CD4-positive, alpha-beta T cell treated with Interleukin-6 at 100 ng/mL for 8 hours (primary cell): ENCODE measurements around the gene TMEM234.
A peak's percentile ranks its signal among the peaks of the same experiment; 100 is the strongest.
"Not testable (repeated sequence)": the region's sequence is repeated elsewhere in the genome, so short reads cannot be mapped to it uniquely, and the experiment has no call there.

ENCODE experiments used
- DNase-seq: peaks from one replicate; pipeline ENCODE4 v3.0.0-alpha.2; 2020; ENCODE audit warnings: mixed read lengths, low spot score

TMEM234 gene

GRCh38 chr1:32221980-32222755 is at the start of gene TMEM234, which contains the start of gene EIF3I:
Gene TMEM234 (minus strand): TSS chr1:32222353. CDS start chr1:32222322, 31 bp downstream.
Gene EIF3I (plus strand): TSS chr1:32222407. CDS start chr1:32222442, 35 bp downstream.
- DNase-seq: peak; percentile 91

- no peak for DNase-seq
Measured at GRCh38 chr1:32269744-32270143, 47.6 kb upstream of the TMEM234 start.

- peak; percentile 45 for DNase-seq
Measured at GRCh38 chr1:32266921-32267591, 44.9 kb upstream of the TMEM234 start.

GRCh38 chr1:32265846-32266245 is 43.7 kb upstream of the TMEM234 start:
- DNase-seq: no peak

GRCh38 chr1:32263744-32264143 is 41.6 kb upstream of the TMEM234 start:
- peak; percentile 28 for DNase-seq

GRCh38 chr1:32263236-32263593 is 41.1 kb upstream of the TMEM234 start:
- DNase-seq: not testable (repeated sequence)

- no peak for DNase-seq
Measured at GRCh38 chr1:32257227-32257508, 35.0 kb upstream of the TMEM234 start.

- peak; percentile 29 for DNase-seq
Measured at GRCh38 chr1:32256473-32257226, 34.5 kb upstream of the TMEM234 start.

- DNase-seq: peak; percentile 38
Measured at GRCh38 chr1:32255072-32256071, 33.2 kb upstream of the TMEM234 start.

- DNase-seq: peak; percentile 73
Measured at GRCh38 chr1:32250893-32251716, 29.0 kb upstream of the TMEM234 start, which contains the start of gene LCK. Gene LCK (plus strand): TSS chr1:32251265. CDS start chr1:32274330, 23,065 bp downstream.

- DNase-seq: peak; percentile 92
Measured at GRCh38 chr1:32249831-32250525, 27.8 kb upstream of the TMEM234 start.

- peak; percentile 70 for DNase-seq
Measured at GRCh38 chr1:32247983-32248889, 26.1 kb upstream of the TMEM234 start.

GRCh38 chr1:32247452-32247851 is 25.3 kb upstream of the TMEM234 start:
- DNase-seq: no peak

- DNase-seq: no peak
Measured at GRCh38 chr1:32246888-32247273, 24.7 kb upstream of the TMEM234 start, which contains the start of gene FAM167B. Gene FAM167B (plus strand): TSS chr1:32247222. CDS start chr1:32247422, 200 bp downstream.

GRCh38 chr1:32242341-32242851 is 20.2 kb upstream of the TMEM234 start:
- no peak for DNase-seq

GRCh38 chr1:32241001-32241763 is 19.0 kb upstream of the TMEM234 start:
- DNase-seq: peak; percentile 30

GRCh38 chr1:32240140-32240951 is 18.2 kb upstream of the TMEM234 start:
- DNase-seq: peak; percentile 68
